Left ventricle myocardium inferior (tissue), 1 donor: ENCODE results near the gene ACTL7B. TPM values are rescaled to one million over a fixed set of nuclear protein-coding genes. Genes with fewer than 3 reads are reported as not detected.
"Not testable (repeated sequence)": the region's sequence is repeated elsewhere in the genome, so short reads cannot be mapped to it uniquely, and the experiment has no call there.

ENCODE experiments used
- DNase-seq: peaks from one replicate; pipeline ENCODE4 v3.0.0-alpha.2; 2020
- H3K27ac ChIP-seq: fragments of 200-600 bp; replicated peaks from 2 replicates; pipeline ENCODE4 v1.8.0; 2021
- H3K27me3 ChIP-seq: fragments of 200-600 bp; 2 replicates; pipeline ENCODE4 v1.8.0; 2021; ENCODE audit warnings: low read depth
- H3K36me3 ChIP-seq: fragments of 200-600 bp; 2 replicates; pipeline ENCODE4 v1.8.0; 2021
- H3K4me1 ChIP-seq: fragments of 200-600 bp; 2 replicates; pipeline ENCODE4 v1.8.0; 2021
- H3K4me3 ChIP-seq: fragments of 200-600 bp; 2 replicates; pipeline ENCODE4 v1.8.0; 2021; ENCODE audit warnings: mild to moderate bottlenecking, moderate library complexity
- H3K9me3 ChIP-seq: fragments of 200-600 bp; replicated peaks from 2 replicates; pipeline ENCODE4 v1.8.0; 2021
- CTCF ChIP-seq: fragments of 200-600 bp; IDR thresholded peaks from 2 replicates; pipeline ENCODE4 v1.8.0; 2021; ENCODE audit warnings: antibody characterized with exemption, mild to moderate bottlenecking, borderline replicate concordance
- intact Hi-C: fragments of 100-400 bp; cut with micrococcal nuclease; formaldehyde crosslinking; loops from one replicate; pipeline ENCODE4 v1.11.0; 2022
- long read RNA-seq: library from polyadenylated mRNA; unstranded; transcript quantifications from one replicate; pipeline ENCODE4 v2.0.0, GENCODE V29; 2021
- total RNA-seq: library from RNA; stranded (reverse); fragmentation: NEBNext Ultra II Directional; extraction: Animal tissue kit (Norgen Biotek cat#: 25700); gene quantifications from one replicate; pipeline ENCODE4 v1.2.1, GENCODE V29; 2021
- donor health status: DM: no; HTN: yes; CAD: no; lungs with severe emphysema.

Gene ACTL7B
- total RNA-seq: not detected
- long read RNA-seq: 0 reads

- no peak within 1 kb of the TSS for H3K4me3 ChIP-seq
- DNase-seq: no peak
- TF ChIP-seq CTCF: no peak
- H3K27me3 ChIP-seq: no peaks in the 10 kb centered on the region
- intact Hi-C loops: no loop called here
- no peaks in the 10 kb centered on the region for H3K4me1 ChIP-seq
- no peaks in the 10 kb centered on the region for H3K9me3 ChIP-seq
- no peaks in the 10 kb centered on the region for H3K36me3 ChIP-seq
- H3K27ac ChIP-seq: no peak within 1 kb of the TSS
Observed at GRCh38 chr9:108855888-108856287, at the start of gene ACTL7B. TSS of gene ACTL7B (minus strand) at chr9:108855986. CDS start at chr9:108855930, 56 bp downstream.

- Histone ChIP-seq H3K4me1 (no peaks in the 10 kb centered on the region), H3K36me3 (peaks cover 96% of the 10 kb centered on the region), H3K27ac (no peak overlapping the region), H3K4me3 (no peak overlapping the region), H3K9me3 (no peaks in the 10 kb centered on the region), H3K27me3 (no peaks in the 10 kb centered on the region)
- TF ChIP-seq CTCF: no peak
- no peak for DNase-seq
- intact Hi-C loops: no loop called here
Observed at GRCh38 chr9:108905494-108905893, 49.7 kb upstream of the ACTL7B start.

GRCh38 chr9:108904161-108904560 lies 48.4 kb upstream of the ACTL7B start:
- H3K36me3 ChIP-seq: peaks cover 97% of the 10 kb centered on the region

GRCh38 chr9:108903420-108904103 lies 47.8 kb upstream of the ACTL7B start:
- H3K36me3 ChIP-seq: peaks cover 96% of the 10 kb centered on the region
- TF ChIP-seq CTCF: no peak
- H3K4me3 ChIP-seq: no peak overlapping the region
- no peaks in the 10 kb centered on the region for H3K4me1 ChIP-seq
- intact Hi-C loops: no loop called here
- H3K27ac ChIP-seq: no peak overlapping the region
- no peaks in the 10 kb centered on the region for H3K9me3 ChIP-seq
- no peaks in the 10 kb centered on the region for H3K27me3 ChIP-seq
- DNase-seq: no peak

More at GRCh38 chr9:108904161-108904560, 48.4 kb upstream of the ACTL7B start:
- intact Hi-C loops: no loop called here
- H3K27me3 ChIP-seq: no peaks in the 10 kb centered on the region
- no peak overlapping the region for H3K4me3 ChIP-seq
- no peak overlapping the region for H3K27ac ChIP-seq
- TF ChIP-seq CTCF: no peak
- no peak for DNase-seq
- H3K4me1 ChIP-seq: no peaks in the 10 kb centered on the region
- no peaks in the 10 kb centered on the region for H3K9me3 ChIP-seq

- no peak for DNase-seq
- no peaks in the 10 kb centered on the region for H3K9me3 ChIP-seq
- H3K27me3 ChIP-seq: no peaks in the 10 kb centered on the region
- no peak for TF ChIP-seq CTCF
- no peaks in the 10 kb centered on the region for H3K4me1 ChIP-seq
- peaks cover 97% of the 10 kb centered on the region for H3K36me3 ChIP-seq
- H3K4me3 ChIP-seq: no peak overlapping the region
- no peak overlapping the region for H3K27ac ChIP-seq
- intact Hi-C loops: no loop called here
Observed at GRCh38 chr9:108900176-108900575, 44.4 kb upstream of the ACTL7B start.

GRCh38 chr9:108899023-108899695 lies 43.4 kb upstream of the ACTL7B start:
- peaks cover 97% of the 10 kb centered on the region for H3K36me3 ChIP-seq
- H3K9me3 ChIP-seq, DNase-seq, H3K4me1 ChIP-seq, H3K4me3 ChIP-seq, H3K27ac ChIP-seq, intact Hi-C loops, H3K27me3 ChIP-seq: not testable (repeated sequence)
